ENCODE data around the gene SCAMP5. TPM values are rescaled to one million over a fixed set of nuclear protein-coding genes. Genes with fewer than 3 reads are reported as not detected.

The SCAMP5 gene
- total RNA-seq, 1 donor = 0.43 TPM

DNA sequence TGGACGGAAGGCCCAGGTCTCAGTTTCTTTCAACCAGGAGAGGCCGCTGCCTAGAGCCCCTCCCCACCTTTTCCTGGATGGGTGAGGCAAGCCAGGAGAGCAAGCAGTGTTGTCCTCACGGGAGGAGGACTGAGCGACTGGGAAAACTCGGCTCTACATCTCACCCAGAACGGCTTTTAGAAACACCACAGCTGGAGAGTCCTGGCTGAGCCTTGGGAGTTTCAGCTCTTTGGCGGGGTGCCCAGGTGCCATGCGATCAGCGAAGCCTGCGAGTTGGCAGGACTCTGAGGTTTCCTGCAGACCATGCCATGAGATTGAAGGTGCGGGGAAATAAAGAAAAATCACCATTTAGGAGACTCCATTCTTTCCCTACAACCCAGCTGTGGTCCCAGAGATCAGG, 54.0 kb downstream of the SCAMP5 start:
- DNase-seq (ENCODE audit: low read depth) = peak; percentile 51
- no peak overlapping the region for H3K4me3 ChIP-seq (ENCODE audit: low read depth, low read length)
- TF ChIP-seq, protein P1, sequence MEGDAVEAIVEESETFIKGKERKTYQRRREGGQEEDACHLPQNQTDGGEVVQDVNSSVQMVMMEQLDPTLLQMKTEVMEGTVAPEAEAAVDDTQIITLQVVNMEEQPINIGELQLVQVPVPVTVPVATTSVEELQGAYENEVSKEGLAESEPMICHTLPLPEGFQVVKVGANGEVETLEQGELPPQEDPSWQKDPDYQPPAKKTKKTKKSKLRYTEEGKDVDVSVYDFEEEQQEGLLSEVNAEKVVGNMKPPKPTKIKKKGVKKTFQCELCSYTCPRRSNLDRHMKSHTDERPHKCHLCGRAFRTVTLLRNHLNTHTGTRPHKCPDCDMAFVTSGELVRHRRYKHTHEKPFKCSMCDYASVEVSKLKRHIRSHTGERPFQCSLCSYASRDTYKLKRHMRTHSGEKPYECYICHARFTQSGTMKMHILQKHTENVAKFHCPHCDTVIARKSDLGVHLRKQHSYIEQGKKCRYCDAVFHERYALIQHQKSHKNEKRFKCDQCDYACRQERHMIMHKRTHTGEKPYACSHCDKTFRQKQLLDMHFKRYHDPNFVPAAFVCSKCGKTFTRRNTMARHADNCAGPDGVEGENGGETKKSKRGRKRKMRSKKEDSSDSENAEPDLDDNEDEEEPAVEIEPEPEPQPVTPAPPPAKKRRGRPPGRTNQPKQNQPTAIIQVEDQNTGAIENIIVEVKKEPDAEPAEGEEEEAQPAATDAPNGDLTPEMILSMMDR (IDR thresholded peaks at IDR 0.05; ENCODE audit: insufficient read depth, low read depth, low read length) = no peak

DNA sequence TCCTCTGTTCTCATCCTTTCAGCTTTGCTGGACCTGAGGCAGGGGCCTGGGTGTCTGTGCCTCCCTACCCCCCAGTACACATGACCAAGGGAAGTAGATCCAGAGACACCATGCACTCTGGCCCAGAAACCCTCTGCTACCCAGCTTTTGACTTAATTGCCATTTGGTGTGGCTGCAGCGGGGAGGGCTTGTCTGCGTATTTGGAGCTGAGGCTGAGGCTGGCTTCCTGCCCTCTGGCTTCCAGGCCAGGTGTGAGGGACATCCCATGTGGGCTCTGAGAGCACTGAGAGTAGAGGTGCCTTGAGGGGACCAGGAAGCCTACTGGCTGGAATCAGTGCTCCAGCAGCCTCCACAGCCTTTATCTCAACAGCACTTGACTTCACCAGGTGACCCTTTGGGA, 54.9 kb downstream of the SCAMP5 start:
- TF ChIP-seq, protein P1 (IDR thresholded peaks at IDR 0.05; ENCODE audit: insufficient read depth, low read depth, low read length) = no peak
- no peak for DNase-seq (ENCODE audit: low read depth)
- no peak overlapping the region for H3K4me3 ChIP-seq (ENCODE audit: low read depth, low read length)

DNA sequence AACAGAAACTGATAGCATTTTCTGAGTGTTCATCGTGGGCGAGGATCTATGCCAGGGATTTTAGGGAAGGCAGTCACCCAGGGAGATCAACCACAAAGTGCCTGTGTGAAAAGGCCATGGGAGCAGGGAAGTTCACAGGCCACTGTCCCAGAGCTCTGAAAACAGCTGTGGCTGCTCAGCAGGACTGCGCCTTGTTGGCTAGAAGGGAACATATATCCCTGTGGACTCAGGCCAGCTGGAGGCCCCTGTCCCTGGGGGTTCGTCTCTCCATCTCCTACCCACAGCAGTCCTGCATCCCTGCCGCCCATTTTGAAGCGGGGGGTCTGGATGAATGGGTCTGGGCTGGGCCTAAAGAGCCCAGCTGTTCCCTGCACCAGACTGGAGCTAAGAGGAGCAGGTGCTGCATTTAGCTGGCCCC, 55.8 kb downstream of the SCAMP5 start:
- DNase-seq (ENCODE audit: low read depth) = peak; percentile 76
- TF ChIP-seq, protein P1 (IDR thresholded peaks at IDR 0.05; ENCODE audit: insufficient read depth, low read depth, low read length) = no peak
- no peak overlapping the region for H3K4me3 ChIP-seq (ENCODE audit: low read depth, low read length)

DNA sequence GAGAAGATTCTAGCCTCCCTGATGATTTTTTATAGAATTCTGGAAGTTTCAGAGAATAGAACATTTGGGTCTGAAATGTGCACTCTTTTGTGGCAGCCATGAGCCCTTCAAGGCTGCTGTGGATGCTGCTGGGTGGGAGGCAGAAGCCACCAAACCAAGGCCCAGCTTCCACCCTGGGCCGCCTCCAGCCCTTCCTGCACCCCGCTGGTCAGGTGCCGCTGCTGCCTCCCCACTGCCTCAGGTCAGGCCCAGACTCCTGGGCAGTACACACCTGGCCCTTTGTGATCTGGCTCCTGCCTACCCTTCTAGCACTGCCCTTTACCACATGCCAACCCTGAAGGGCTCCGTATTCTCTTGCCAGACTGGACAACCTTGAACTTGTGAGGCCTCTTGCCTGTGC, 56.3 kb downstream of the SCAMP5 start:
- H3K4me3 ChIP-seq (ENCODE audit: low read depth, low read length) = no peak overlapping the region
- TF ChIP-seq, protein P1 (IDR thresholded peaks at IDR 0.05; ENCODE audit: insufficient read depth, low read depth, low read length) = no peak
- DNase-seq (ENCODE audit: low read depth) = no peak

DNA sequence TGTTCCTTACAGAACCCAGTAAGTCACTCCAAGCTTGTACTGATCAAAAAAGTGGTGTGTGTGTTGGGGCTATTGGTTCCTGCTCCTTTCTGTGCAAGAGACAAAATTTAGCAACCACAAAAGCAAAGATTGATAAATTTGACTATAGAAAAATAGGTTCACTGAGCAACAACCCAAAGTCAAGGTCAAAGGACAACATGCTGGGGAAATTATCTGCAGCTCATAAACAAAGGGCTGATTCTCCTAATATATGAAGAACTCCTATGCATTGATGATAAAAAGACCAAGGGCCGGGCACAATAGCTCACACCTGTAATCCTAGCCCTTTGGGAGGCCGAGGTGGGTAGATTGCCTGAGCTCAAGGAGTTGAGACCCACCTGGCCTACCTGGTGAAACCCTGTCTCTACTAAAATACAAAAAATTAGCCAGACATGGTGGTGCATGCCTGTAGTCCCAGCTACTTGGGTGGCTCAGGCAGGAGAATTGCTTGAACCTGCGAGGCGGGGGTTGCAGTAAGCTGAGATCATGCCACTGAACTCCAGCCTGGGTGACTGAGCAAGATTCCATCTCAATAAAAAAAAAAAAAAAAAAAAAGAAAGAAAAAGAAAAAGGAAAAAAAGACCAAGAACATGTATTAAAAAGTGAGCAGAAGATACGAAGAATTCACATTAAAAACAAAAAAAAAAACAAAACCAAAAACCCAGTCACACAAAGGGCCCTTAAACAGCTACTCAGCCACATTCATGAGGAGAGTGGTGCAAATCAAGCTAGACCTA, 57.8 kb downstream of the SCAMP5 start:
- no peak overlapping the region for H3K4me3 ChIP-seq (ENCODE audit: low read depth, low read length)
- no peak for DNase-seq (ENCODE audit: low read depth)
- TF ChIP-seq, protein P1 (IDR thresholded peaks at IDR 0.05; ENCODE audit: insufficient read depth, low read depth, low read length) = no peak

DNA sequence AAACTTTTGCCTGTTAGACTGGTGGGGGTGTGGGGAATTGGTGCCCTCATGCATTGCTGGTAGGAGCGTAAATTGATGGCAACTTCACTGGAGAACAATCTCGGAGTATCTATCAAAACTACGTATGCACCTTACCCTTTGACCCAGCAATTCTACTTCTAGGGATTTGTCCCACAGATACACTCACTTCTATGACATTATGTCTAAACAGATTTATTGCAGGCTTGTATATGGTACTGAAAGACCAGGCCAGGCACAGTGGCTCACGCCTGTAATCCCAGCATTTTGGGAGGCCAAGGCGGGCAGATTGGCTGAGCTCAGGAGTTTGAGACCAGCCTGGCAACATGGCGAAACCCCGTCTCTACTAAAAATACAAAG, 58.4 kb downstream of the SCAMP5 start:
- TF ChIP-seq, protein P1 (IDR thresholded peaks at IDR 0.05; ENCODE audit: insufficient read depth, low read depth, low read length) = no peak
- H3K4me3 ChIP-seq (ENCODE audit: low read depth, low read length) = no peak overlapping the region
- DNase-seq (ENCODE audit: low read depth) = no peak

All from fibroblast of villous mesenchyme (primary cell).